T-cell (primary cell): ENCODE results near the gene XRRA1. TPM values are rescaled to one million over a fixed set of nuclear protein-coding genes. Genes with fewer than 3 reads are reported as not detected.

Experiments
- ATAC-seq, 4 experiments: fragments of 200-7000 bp in 3 of 4; fragments of 150-1000 bp in 1 of 4; cut with Tn5 transposase; replicated peaks in 1 of 4; 1 replicate in 3 of 4; 2 replicates in 1 of 4; pipeline ENCODE4 v1.10.0; 2021; ENCODE audit warnings: moderate library complexity in 3 of 4, mild to moderate bottlenecking in 2 of 4, moderate number of reproducible peaks in 1 of 4
- CTCF ChIA-PET, 2 donors: fragments of 300-600 bp; sonication (Branson Sonifier 250); formaldehyde crosslinking; loops; one replicate each; lab custom pipeline; 2022; ENCODE audit warnings: antibody characterized with exemption in 2 of 2; lab: Charles Lee
- POLR2A ChIA-PET, 2 donors: fragments of 300-600 bp; sonication (Branson Sonifier 250); formaldehyde crosslinking; loops; one replicate each; lab custom pipeline; 2022; ENCODE audit warnings: antibody characterized with exemption in 2 of 2; lab: Charles Lee
- DNase-seq, 35 experiments: peaks; one replicate each; pipeline versions ENCODE4 v3.0.0 to v3.0.0-alpha.2; 2013 to 2023
- H3K27ac ChIP-seq: one replicate; pipeline ENCODE4 v1.5.1; 2013; ENCODE audit warnings: low read length
- H3K27me3 ChIP-seq, 2 experiments: replicated peaks in 1 of 2; 1 replicate in 1 of 2; 2 replicates in 1 of 2; pipeline versions ENCODE4 v1.6.1 to v1.7.0; 2013; ENCODE audit warnings: low read length in 1 of 2, mixed read lengths in 1 of 2; ENCODE audit not compliant: control insufficient read depth in 2 of 2, insufficient read depth in 2 of 2; ENCODE audit errors: extremely low read depth in 1 of 2
- H3K36me3 ChIP-seq, 2 donors: 1 replicate in 1 of 2; 2 replicates in 1 of 2; pipeline versions ENCODE4 v1.6.1 to v1.7.0; 2013; ENCODE audit warnings: low read length in 1 of 2; ENCODE audit not compliant: control insufficient read depth in 2 of 2, insufficient read depth in 1 of 2; ENCODE audit errors: extremely low read depth in 1 of 2
- H3K4me1 ChIP-seq, 2 experiments: 1 replicate in 1 of 2; 2 replicates in 1 of 2; pipeline versions ENCODE4 v1.6.1 to v1.7.0; 2013; ENCODE audit warnings: low read length in 2 of 2, mixed read lengths in 1 of 2; ENCODE audit not compliant: insufficient read depth in 2 of 2, control insufficient read depth in 1 of 2; ENCODE audit errors: extremely low read depth in 1 of 2
- H3K4me3 ChIP-seq, 2 donors: 1 replicate in 1 of 2; 2 replicates in 1 of 2; pipeline versions ENCODE4 v1.5.1 to v1.7.0; 2013; ENCODE audit warnings: mild to moderate bottlenecking in 2 of 2, low read length in 1 of 2, moderate library complexity in 1 of 2; ENCODE audit not compliant: control insufficient read depth in 1 of 2; ENCODE audit errors: extremely low read depth in 1 of 2
- H3K9me3 ChIP-seq: 2 replicates; pipeline ENCODE4 v1.7.0; 2013
- H3K27ac Mint-ChIP-seq, 2 donors: one replicate each; pipeline ENCODE4 v1.8.0; 2020 to 2021; ENCODE audit warnings: mild to moderate bottlenecking in 2 of 2, mixed read lengths in 2 of 2
- H3K27me3 Mint-ChIP-seq, 2 donors: one replicate each; pipeline ENCODE4 v1.8.0; 2021 to 2022; ENCODE audit warnings: mixed read lengths in 2 of 2
- H3K36me3 Mint-ChIP-seq: one replicate; pipeline ENCODE4 v1.8.0; 2021; ENCODE audit warnings: mixed read lengths
- H3K4me1 Mint-ChIP-seq, 3 donors: one replicate each; pipeline ENCODE4 v1.8.0; 2020 to 2022; ENCODE audit warnings: mixed read lengths in 3 of 3, mild to moderate bottlenecking in 1 of 3
- H3K4me3 Mint-ChIP-seq, 3 donors: one replicate each; pipeline ENCODE4 v1.8.0; 2020 to 2022; ENCODE audit warnings: mild to moderate bottlenecking in 3 of 3, mixed read lengths in 3 of 3, moderate library complexity in 3 of 3
- H3K9me3 Mint-ChIP-seq, 3 donors: one replicate each; pipeline ENCODE4 v1.8.0; 2020 to 2022; ENCODE audit warnings: mixed read lengths in 3 of 3
- WGBS: methylation state at CpG from one replicate; pipeline ENCODE4 v1.1.5; 2013; ENCODE audit warnings: missing lambda C conversion rate; ENCODE audit not compliant: insufficient coverage; 5-methylcytosine and 5-hydroxymethylcytosine counted together
- total RNA-seq, 35 experiments: library from RNA in 6 of 35; stranded (reverse) in 6 of 35; fragments of 120-200 nt in 1 of 35; gene quantifications; one replicate each; pipeline versions ENCODE4 v1.2.1 to v1.2.4 and lab custom pipeline; 2013 to 2026

XRRA1 gene
- total RNA-seq, 5 donors from 2014 or later (not counting 1 experiment from before 2014, with no cell fraction given): 12.6 to 27.7 (median 14.6) TPM

- ChIA-PET POLR2A (no interaction called here), CTCF (no interaction called here)
- DNase-seq (no peak), ATAC-seq (no peak)
- Histone ChIP-seq H3K27me3 (no peaks in the 10 kb centered on the region), H3K27ac (no peak overlapping the region), H3K36me3 (peaks cover 2 to 44% of the 10 kb centered on the region in 2 donors), H3K4me3 (no peak overlapping the region), H3K4me1 (no peaks in the 10 kb centered on the region), H3K9me3 (no peaks in the 10 kb centered on the region)
- H3K27me3 Mint-ChIP-seq: no peaks in the 10 kb centered on the region
- no peaks in the 10 kb centered on the region for H3K4me1 Mint-ChIP-seq
- no peak overlapping the region for H3K27ac Mint-ChIP-seq
- WGBS: 60% methylated on average over 1 of the region's 2 CpGs
- H3K4me3 Mint-ChIP-seq: no peak overlapping the region
- no peaks in the 10 kb centered on the region for H3K9me3 Mint-ChIP-seq
- peaks cover 48% of the 10 kb centered on the region for H3K36me3 Mint-ChIP-seq
Observed at GRCh38 chr11:74935285-74935684, 13.6 kb downstream of the XRRA1 start.

GRCh38 chr11:74933765-74934164 lies 15.1 kb downstream of the XRRA1 start:
- H3K27me3 ChIP-seq: no peaks in the 10 kb centered on the region
- WGBS: no CpG with 5 or more reads among the region's 2 CpGs
- Mint-ChIP-seq H3K27ac (no peak overlapping the region), H3K4me1 (no peaks in the 10 kb centered on the region), H3K9me3 (no peaks in the 10 kb centered on the region), H3K36me3 (peaks cover 36% of the 10 kb centered on the region), H3K4me3 (no peak overlapping the region), H3K27me3 (no peaks in the 10 kb centered on the region)
- CTCF ChIA-PET: no interaction called here
- DNase-seq: no peak
- H3K36me3 ChIP-seq: peaks cover 2 to 41% of the 10 kb centered on the region in 2 donors
- H3K27ac ChIP-seq: no peak overlapping the region
- no peaks in the 10 kb centered on the region for H3K9me3 ChIP-seq
- ATAC-seq: no peak
- no peak overlapping the region for H3K4me3 ChIP-seq
- POLR2A ChIA-PET: no interaction called here
- no peaks in the 10 kb centered on the region for H3K4me1 ChIP-seq

- Mint-ChIP-seq H3K27me3 (no peaks in the 10 kb centered on the region), H3K4me3 (no peak overlapping the region), H3K4me1 (no peaks in the 10 kb centered on the region), H3K36me3 (peaks cover 29% of the 10 kb centered on the region), H3K9me3 (no peaks in the 10 kb centered on the region), H3K27ac (no peak overlapping the region)
- no CpG with 5 or more reads among the region's 2 CpGs for WGBS
- no peak overlapping the region for H3K27ac ChIP-seq
- H3K27me3 ChIP-seq: no peaks in the 10 kb centered on the region
- DNase-seq: no peak
- ATAC-seq: no peak
- no peak overlapping the region for H3K4me3 ChIP-seq
- POLR2A ChIA-PET: no interaction called here
- peaks cover 2 to 41% of the 10 kb centered on the region in 2 donors for H3K36me3 ChIP-seq
- no peaks in the 10 kb centered on the region for H3K4me1 ChIP-seq
- CTCF ChIA-PET: interaction anchor here in 1 of 2 donors (1.5 kb wide), 1 partner anchor 316 kb away, joined by 4 read pairs; no protein-coding TSS in a partner anchor
- H3K9me3 ChIP-seq: no peaks in the 10 kb centered on the region
Observed at GRCh38 chr11:74932797-74933196, 16.1 kb downstream of the XRRA1 start.

GRCh38 chr11:74932169-74932568 lies 16.7 kb downstream of the XRRA1 start:
- 70% methylated on average over 5 of the region's 5 CpGs for WGBS
- Mint-ChIP-seq H3K36me3 (peaks cover 27% of the 10 kb centered on the region), H3K9me3 (no peaks in the 10 kb centered on the region), H3K27ac (peak overlapping the region in 1 of 2 donors; percentile 24), H3K27me3 (no peaks in the 10 kb centered on the region), H3K4me3 (no peak overlapping the region), H3K4me1 (no peaks in the 10 kb centered on the region)
- no peak overlapping the region for H3K4me3 ChIP-seq
- POLR2A ChIA-PET: no interaction called here
- CTCF ChIA-PET: interaction anchor here (0.6 to 1.5 kb wide), 5 partner anchors 9 to 316 kb away, joined by 3 to 4 read pairs (median 3); no protein-coding TSS in a partner anchor
- DNase-seq (no peak), ATAC-seq (no peak)
- H3K27ac ChIP-seq: no peak overlapping the region
- H3K4me1 ChIP-seq: no peaks in the 10 kb centered on the region
- no peaks in the 10 kb centered on the region for H3K27me3 ChIP-seq
- peaks cover 2 to 41% of the 10 kb centered on the region in 2 donors for H3K36me3 ChIP-seq
- no peaks in the 10 kb centered on the region for H3K9me3 ChIP-seq

- CTCF ChIA-PET: interaction anchor here (0.5 to 2.0 kb wide), 15 partner anchors 11 to 455 kb away, joined by 3 to 15 read pairs (median 3); no protein-coding TSS in a partner anchor
- H3K4me1 ChIP-seq: no peaks in the 10 kb centered on the region
- POLR2A ChIA-PET: no interaction called here
- peak; percentile 72 to 84 (median 78) for ATAC-seq
- peaks cover 0 to 19% of the 10 kb centered on the region in 2 donors for H3K36me3 ChIP-seq
- H3K9me3 ChIP-seq: no peaks in the 10 kb centered on the region
- Mint-ChIP-seq H3K27me3 (no peaks in the 10 kb centered on the region), H3K4me3 (no peak overlapping the region), H3K9me3 (no peaks in the 10 kb centered on the region), H3K36me3 (peaks cover 13% of the 10 kb centered on the region), H3K27ac (no peak overlapping the region), H3K4me1 (no peaks in the 10 kb centered on the region)
- 77% methylated on average over 4 of the region's 8 CpGs for whole genome bisulfite sequencing
- H3K27ac ChIP-seq: no peak overlapping the region
- peak; percentile 4 to 89 (median 52) for DNase-seq
- H3K27me3 ChIP-seq: no peaks in the 10 kb centered on the region
- no peak overlapping the region for H3K4me3 ChIP-seq
Observed at GRCh38 chr11:74929431-74930363, 19.2 kb downstream of the XRRA1 start.

- CTCF ChIA-PET: no interaction called here
- Histone ChIP-seq H3K36me3 (no peaks in the 10 kb centered on the region), H3K4me3 (no peak overlapping the region), H3K27ac (no peak overlapping the region), H3K4me1 (no peaks in the 10 kb centered on the region), H3K27me3 (no peaks in the 10 kb centered on the region), H3K9me3 (no peaks in the 10 kb centered on the region)
- H3K4me3 Mint-ChIP-seq: no peak overlapping the region
- H3K9me3 Mint-ChIP-seq: no peaks in the 10 kb centered on the region
- DNase-seq: no peak
- H3K27me3 Mint-ChIP-seq: no peaks in the 10 kb centered on the region
- peaks cover 8% of the 10 kb centered on the region for H3K36me3 Mint-ChIP-seq
- ATAC-seq: no peak
- POLR2A ChIA-PET: no interaction called here
- no peak overlapping the region for H3K27ac Mint-ChIP-seq
- H3K4me1 Mint-ChIP-seq: no peaks in the 10 kb centered on the region
Observed at GRCh38 chr11:74927496-74927895, 21.4 kb downstream of the XRRA1 start.
